Kidney (tissue), 14 donors: ENCODE data around the gene THAP4. TPM values are rescaled to one million over a fixed set of nuclear protein-coding genes. Genes with fewer than 3 reads are reported as not detected.

Experiments
- DNase-seq, 5 donors: peaks; one replicate each; pipeline ENCODE4 v3.0.0-alpha.2; 2013 to 2020
- FAIRE-seq: peaks from 2 replicates; lab custom pipeline; 2012; peaks lifted over from hg19 to GRCh38; lab: Jason Lieb, UNC
- H3K27ac ChIP-seq, 2 donors: one replicate each; pipeline ENCODE4 v1.7.0; 2013; ENCODE audit warnings: low read depth in 2 of 2, low read length in 2 of 2, inconsistent platforms in 1 of 2
- H3K27me3 ChIP-seq: one replicate; pipeline ENCODE4 v1.7.1; 2013; ENCODE audit warnings: low read length, inconsistent platforms; ENCODE audit not compliant: control insufficient read depth, insufficient read depth
- H3K36me3 ChIP-seq, 3 donors: one replicate each; pipeline versions ENCODE4 v1.7.0 to v1.7.1; 2013; ENCODE audit warnings: low read length in 3 of 3, control low read depth in 1 of 3, inconsistent platforms in 1 of 3; ENCODE audit not compliant: insufficient read depth in 3 of 3, control insufficient read depth in 2 of 3
- H3K4me1 ChIP-seq, 3 donors: one replicate each; pipeline versions ENCODE4 v1.7.0 to v1.7.1; 2013; ENCODE audit warnings: low read length in 3 of 3, inconsistent platforms in 1 of 3, low read depth in 1 of 3; ENCODE audit not compliant: control insufficient read depth in 2 of 3, insufficient read depth in 2 of 3
- H3K4me3 ChIP-seq, 3 donors: one replicate each; pipeline versions ENCODE4 v1.7.0 to v1.8.1; 2013; ENCODE audit warnings: low read length in 3 of 3, control low read depth in 1 of 3, inconsistent platforms in 1 of 3
- H3K9ac ChIP-seq, 3 donors: one replicate each; pipeline versions ENCODE4 v1.7.0 to v1.7.1; 2013; ENCODE audit warnings: low read length in 3 of 3, control low read depth in 1 of 3, inconsistent platforms in 1 of 3
- H3K9me3 ChIP-seq, 3 donors: one replicate each; pipeline versions ENCODE4 v1.7.0 to v1.7.1; 2013; ENCODE audit warnings: low read length in 3 of 3, control low read depth in 1 of 3, inconsistent platforms in 1 of 3; ENCODE audit not compliant: control insufficient read depth in 2 of 3, insufficient read depth in 1 of 3
- CTCF ChIP-seq: IDR thresholded peaks from 3 replicates; pipeline ENCODE4 v1.5.1; 2012; ENCODE audit warnings: mild to moderate bottlenecking, moderate library complexity, borderline replicate concordance; ENCODE audit not compliant: insufficient read depth; ENCODE audit errors: extremely low read depth
- intact Hi-C: fragments of 100-400 bp; cut with DNase I; formaldehyde crosslinking; loops from one replicate; pipeline ENCODE4 v1.11.1; 2022
- polyA plus RNA-seq: library from polyadenylated mRNA; stranded (reverse); fragments of 350-450 nt; fragmentation: Illumina TruSeq; extraction: RNeasy Lipid Tissue Mini Kit (QIAGEN cat#74804); gene quantifications from one replicate; pipeline ENCODE4 v1.2.3, GENCODE V29; 2014; ENCODE audit warnings: low read depth, low replicate concordance; ENCODE audit not compliant: insufficient read depth
- total RNA-seq: library from RNA; stranded (reverse); fragmentation: NEBNext Ultra II Directional; extraction: Animal tissue kit (Norgen Biotek cat#: 25700); gene quantifications from one replicate; pipeline ENCODE4 v1.2.1, GENCODE V29; 2021
- donor health status: control.
- donor health status: control.
- donor health status: control.
- donor health status: control.
- donor health status: control.
- donor health status: DM: yes; HTN: yes; CAD: no.
- donor health status: Normal renal cell carcinoma (clear cell type).

The THAP4 gene
- total and polyA plus RNA-seq, 2 donors from 2014 or later = 68.0 to 184 TPM

DNA sequence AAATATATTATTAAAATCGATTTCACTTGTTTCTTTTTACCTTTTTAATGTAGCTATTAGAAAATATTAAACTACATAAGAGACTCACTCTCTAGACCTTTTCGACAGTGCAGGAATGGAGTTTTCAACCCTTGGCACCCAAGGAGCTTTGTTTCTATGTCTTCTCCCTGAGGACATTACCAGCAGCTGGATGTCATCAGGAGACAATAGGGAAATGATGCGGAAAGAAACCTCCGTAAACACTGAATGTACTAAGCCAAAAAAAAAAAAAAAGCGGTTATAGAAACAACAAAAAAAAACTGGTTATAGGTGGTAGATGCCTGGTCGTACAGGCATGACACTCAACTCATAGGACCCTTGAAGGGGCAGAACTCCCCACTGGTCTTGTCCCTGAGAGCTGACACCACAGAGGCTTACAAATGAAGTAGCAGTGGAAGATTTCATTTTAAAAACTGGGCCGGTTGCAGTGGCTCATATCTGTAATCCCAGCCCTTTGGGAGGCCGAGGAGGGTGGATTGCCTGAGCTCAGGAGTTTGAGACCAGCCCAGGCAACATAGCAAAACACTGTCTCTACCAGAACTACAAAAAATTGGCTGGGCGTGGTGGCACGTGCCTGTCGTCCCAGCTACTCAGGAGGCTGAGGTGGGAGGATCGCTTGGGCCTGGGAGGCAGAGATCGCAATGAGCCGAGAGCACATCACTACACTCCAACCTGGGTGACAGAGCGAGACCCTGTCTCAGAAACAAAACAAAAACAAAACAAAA lies 23.8 kb downstream of the THAP4 start:
- intact Hi-C loops = no loop called here
- DNase-seq (peak in 2 of 5 donors; percentile 68 to 86), FAIRE-seq (no peak)
- no peak overlapping the region for H3K9ac ChIP-seq
- H3K9me3 ChIP-seq = no peaks in the 10 kb centered on the region
- H3K27me3 ChIP-seq = no peaks in the 10 kb centered on the region
- no peak overlapping the region for H3K4me3 ChIP-seq
- peaks cover 0 to 20% (median 15%) of the 10 kb centered on the region in 3 donors for H3K4me1 ChIP-seq
- no peak overlapping the region for H3K27ac ChIP-seq
- TF ChIP-seq CTCF = no peak
- H3K36me3 ChIP-seq = peaks cover 0 to 4% (median 3%) of the 10 kb centered on the region in 3 donors

- Histone ChIP-seq H3K27me3 (no peaks in the 10 kb centered on the region), H3K9me3 (no peaks in the 10 kb centered on the region), H3K36me3 (peaks cover 0 to 4% (median 3%) of the 10 kb centered on the region in 3 donors), H3K27ac (no peak overlapping the region), H3K4me1 (peaks cover 0 to 13% (median 7%) of the 10 kb centered on the region in 3 donors), H3K9ac (no peak overlapping the region), H3K4me3 (no peak overlapping the region)
- intact Hi-C loops = no loop called here
- no peak for TF ChIP-seq CTCF
- DNase-seq (peak in 1 of 5 donors; percentile 66), FAIRE-seq (no peak)
Observed at GRCh38 chr2:241612156-241613016, 24.6 kb downstream of the THAP4 start.

GRCh38 chr2:241611062-241611461 lies 25.9 kb downstream of the THAP4 start:
- intact Hi-C loops = no loop called here
- no peak overlapping the region for H3K4me3 ChIP-seq
- peaks cover 0 to 10% (median 7%) of the 10 kb centered on the region in 3 donors for H3K4me1 ChIP-seq
- FAIRE-seq (no peak), DNase-seq (no peak)
- H3K9ac ChIP-seq = no peak overlapping the region
- peaks cover 0 to 10% (median 3%) of the 10 kb centered on the region in 3 donors for H3K36me3 ChIP-seq
- no peaks in the 10 kb centered on the region for H3K27me3 ChIP-seq
- H3K9me3 ChIP-seq = no peaks in the 10 kb centered on the region
- TF ChIP-seq CTCF = no peak
- no peak overlapping the region for H3K27ac ChIP-seq
